Bronchial epithelial cell (primary cell): ENCODE data around the gene PIEZO1. TPM values are rescaled to one million over a fixed set of nuclear protein-coding genes. Genes with fewer than 3 reads are reported as not detected.

Experiments
- DNase-seq: peaks from one replicate; pipeline ENCODE4 v3.0.0-alpha.2; 2010; ENCODE audit warnings: low read depth
- FAIRE-seq: peaks from 2 replicates; lab custom pipeline; 2011; peaks lifted over from hg19 to GRCh38; lab: Jason Lieb, UNC
- H3K27me3 ChIP-seq: 2 replicates; pipeline ENCODE4 v1.5.1; 2011; ENCODE audit warnings: low read length; ENCODE audit not compliant: control insufficient read depth, insufficient read depth
- H3K36me3 ChIP-seq: 2 replicates; pipeline ENCODE4 v1.5.1; 2011; ENCODE audit warnings: low read length; ENCODE audit not compliant: control insufficient read depth, insufficient read depth
- H3K4me3 ChIP-seq: 2 replicates; pipeline ENCODE4 v1.5.1; 2011; ENCODE audit warnings: mild to moderate bottlenecking, low read depth, low read length, control low read depth
- CTCF ChIP-seq: IDR thresholded peaks from 2 replicates; pipeline ENCODE4 v1.5.1; 2011; ENCODE audit warnings: mild to moderate bottlenecking, moderate library complexity, low read length, control low read depth, inconsistent platforms; ENCODE audit not compliant: insufficient read depth, severe bottlenecking
- total RNA-seq: library from RNA; depleted of rRNA; stranded (reverse); fragments of >200 nt; gene quantifications from 2 replicates; pipeline ENCODE4 v1.2.1, GENCODE V29; 2014

PIEZO1 gene
- total RNA-seq, 1 donor from 2014 or later = 98.2 TPM

- TF ChIP-seq CTCF = no peak
- no peaks in the 10 kb centered on the region for H3K27me3 ChIP-seq
- H3K36me3 ChIP-seq = peaks cover 48% of the 10 kb centered on the region
- no peak overlapping the region for H3K4me3 ChIP-seq
- DNase-seq = no peak
- FAIRE-seq = no peak
Observed at GRCh38 chr16:88731699-88732098, 53.3 kb downstream of the PIEZO1 start.

GRCh38 chr16:88730632-88731607 lies 54.1 kb downstream of the PIEZO1 start:
- FAIRE-seq (no peak), DNase-seq (no peak)
- H3K4me3 ChIP-seq = no peak overlapping the region
- TF ChIP-seq CTCF = no peak
- peaks cover 46% of the 10 kb centered on the region for H3K36me3 ChIP-seq
- no peaks in the 10 kb centered on the region for H3K27me3 ChIP-seq

GRCh38 chr16:88727871-88728270 lies 57.1 kb downstream of the PIEZO1 start:
- DNase-seq = no peak
- no peak for TF ChIP-seq CTCF
- no peaks in the 10 kb centered on the region for H3K27me3 ChIP-seq
- H3K36me3 ChIP-seq = peaks cover 44% of the 10 kb centered on the region
- no peak overlapping the region for H3K4me3 ChIP-seq
- peak; percentile 68 for FAIRE-seq

GRCh38 chr16:88726981-88727380 lies 58.0 kb downstream of the PIEZO1 start:
- Histone ChIP-seq H3K4me3 (no peak overlapping the region), H3K36me3 (peaks cover 49% of the 10 kb centered on the region), H3K27me3 (no peaks in the 10 kb centered on the region)
- TF ChIP-seq CTCF = no peak
- FAIRE-seq (no peak), DNase-seq (no peak)

- no peaks in the 10 kb centered on the region for H3K27me3 ChIP-seq
- DNase-seq = no peak
- TF ChIP-seq CTCF = no peak
- no peak overlapping the region for H3K4me3 ChIP-seq
- peaks cover 49% of the 10 kb centered on the region for H3K36me3 ChIP-seq
- no peak for FAIRE-seq
Observed at GRCh38 chr16:88726408-88726749, 58.6 kb downstream of the PIEZO1 start.
